Keratinocyte (primary cell): ENCODE data around the gene SETBP1. TPM values are rescaled to one million over a fixed set of nuclear protein-coding genes. Genes with fewer than 3 reads are reported as not detected.

Experiments
- DNase-seq: peaks from one replicate; pipeline ENCODE4 v3.0.0-alpha.2; 2011; ENCODE audit warnings: low read depth, missing footprints, low spot score
- FAIRE-seq: peaks from 2 replicates; lab custom pipeline; 2011; peaks lifted over from hg19 to GRCh38; lab: Jason Lieb, UNC
- H2AFZ ChIP-seq: 2 replicates; pipeline ENCODE4 v1.6.0; 2012; ENCODE audit warnings: low read length, control low read depth, inconsistent platforms; ENCODE audit not compliant: control insufficient read depth
- H3K27ac ChIP-seq: 2 replicates; pipeline ENCODE4 v1.5.1; 2011; ENCODE audit warnings: low read length; ENCODE audit not compliant: control insufficient read depth, insufficient read depth
- H3K27me3 ChIP-seq: 3 replicates; pipeline ENCODE4 v1.6.0; 2011; ENCODE audit warnings: low read length; ENCODE audit not compliant: control insufficient read depth, insufficient read depth; ENCODE audit errors: extremely low read depth
- H3K36me3 ChIP-seq, 2 experiments: 2 replicates in 1 of 2; 3 replicates in 1 of 2; pipeline ENCODE4 v1.5.1; 2011; ENCODE audit warnings: low read length in 2 of 2, mild to moderate bottlenecking in 1 of 2; ENCODE audit not compliant: control insufficient read depth in 2 of 2, insufficient read depth in 2 of 2; ENCODE audit errors: extremely low read depth in 1 of 2
- H3K4me1 ChIP-seq: 3 replicates; pipeline ENCODE4 v1.5.1; 2011; ENCODE audit warnings: low read length; ENCODE audit not compliant: control insufficient read depth, insufficient read depth; ENCODE audit errors: extremely low read depth
- H3K4me2 ChIP-seq: 3 replicates; pipeline ENCODE4 v1.6.0; 2011; ENCODE audit warnings: low read depth, low read length; ENCODE audit not compliant: control insufficient read depth, insufficient read depth; ENCODE audit errors: extremely low read depth
- H3K4me3 ChIP-seq, 3 experiments: fragments of 200-600 bp in 1 of 3; sonication (generic) in 1 of 3; 2 replicates in 2 of 3; 3 replicates in 1 of 3; pipeline ENCODE4 v1.5.1; 2011 to 2016; ENCODE audit warnings: low read length in 3 of 3, mild to moderate bottlenecking in 3 of 3, control low read depth in 2 of 3, inconsistent platforms in 1 of 3, low read depth in 1 of 3, mixed read lengths in 1 of 3, mixed run types in 1 of 3, moderate library complexity in 1 of 3; ENCODE audit not compliant: control insufficient read depth in 2 of 3, insufficient read depth in 2 of 3; ENCODE audit errors: extremely low read depth in 1 of 3
- H3K79me2 ChIP-seq: 2 replicates; pipeline ENCODE4 v1.6.0; 2012; ENCODE audit warnings: low read length; ENCODE audit not compliant: control insufficient read depth, insufficient read depth
- H3K9ac ChIP-seq: 3 replicates; pipeline ENCODE4 v1.6.0; 2011; ENCODE audit warnings: low read length; ENCODE audit not compliant: control insufficient read depth, insufficient read depth; ENCODE audit errors: extremely low read depth
- H3K9me1 ChIP-seq: 3 replicates; pipeline ENCODE4 v1.6.0; 2011; ENCODE audit warnings: low read length; ENCODE audit not compliant: control insufficient read depth, insufficient read depth; ENCODE audit errors: extremely low read depth
- H3K9me3 ChIP-seq: 2 replicates; pipeline ENCODE4 v1.5.1; 2012; ENCODE audit warnings: low read depth, low read length; ENCODE audit not compliant: control insufficient read depth
- H4K20me1 ChIP-seq: 3 replicates; pipeline ENCODE4 v1.6.0; 2011; ENCODE audit warnings: low read length; ENCODE audit not compliant: control insufficient read depth, insufficient read depth; ENCODE audit errors: extremely low read depth
- EZH2 ChIP-seq: IDR thresholded peaks from one replicate; pipeline ENCODE4 v1.6.1; 2012; ENCODE audit warnings: inconsistent platforms, mild to moderate bottlenecking, low read length, moderate library complexity
- dilution Hi-C: fragments of 300-500 bp; cut with MboI; formaldehyde crosslinking; loops from one replicate; pipeline ENCODE4 v1.7.0; 2020; ENCODE audit warnings: low sequenced_read_pairs; ENCODE audit not compliant: extremely low pct_ligation_motif_present
- polyA plus RNA-seq, 5 experiments: library from polyadenylated mRNA; depleted of rRNA in 3 of 5; stranded (reverse) in 3 of 5; stranded (forward) in 1 of 5; unstranded in 1 of 5; fragments of >200 nt; gene quantifications; 1 replicate in 1 of 5; 2 replicates in 3 of 5; 3 replicates in 1 of 5; pipeline versions ENCODE4 v1.2.1 to v1.2.3, GENCODE V29; 2011 to 2012; ENCODE audit warnings: missing spikeins in 2 of 5, low read depth in 1 of 5, low replicate concordance in 1 of 5
- TF ChIP-seq, protein P1 (sequence below), 3 experiments: IDR thresholded peaks in 1 of 3; conservative IDR thresholded peaks in 1 of 3; optimal IDR thresholded peaks in 1 of 3; 2 replicates in 2 of 3; 3 replicates in 1 of 3; pipeline versions ENCODE3 to v1.5.1; 2011; ENCODE audit warnings: low read length in 3 of 3, mild to moderate bottlenecking in 3 of 3, moderate library complexity in 2 of 3, control low read depth in 1 of 3, inconsistent platforms in 1 of 3; ENCODE audit not compliant: insufficient read depth in 2 of 3; ENCODE audit errors: extremely low read depth in 1 of 3

SETBP1 gene
- polyA plus RNA-seq, 1 donor (not counting 4 experiments of a cell fraction or from before 2014, with no cell fraction given), result 3.3 TPM

DNA sequence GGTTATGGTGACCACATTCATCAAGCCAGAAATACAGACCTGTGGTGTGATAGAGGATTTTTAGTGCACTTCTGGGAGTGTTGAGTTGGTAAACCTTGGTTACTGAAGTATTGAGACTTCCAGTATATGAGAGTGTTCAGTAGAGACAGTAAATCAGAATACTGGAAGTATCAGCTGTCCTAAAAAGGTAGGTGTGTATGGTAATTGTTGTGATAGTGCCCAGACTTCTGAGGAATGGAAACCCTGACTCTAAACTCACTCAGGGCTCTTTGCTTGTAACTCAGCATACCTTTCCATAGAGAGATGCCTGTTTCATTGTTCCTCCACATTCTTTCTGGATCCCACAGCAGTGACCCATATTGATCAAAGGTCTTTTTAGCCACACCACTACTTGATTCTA lies 217.1 kb downstream of the SETBP1 start:
- TF ChIP-seq, protein P1, sequence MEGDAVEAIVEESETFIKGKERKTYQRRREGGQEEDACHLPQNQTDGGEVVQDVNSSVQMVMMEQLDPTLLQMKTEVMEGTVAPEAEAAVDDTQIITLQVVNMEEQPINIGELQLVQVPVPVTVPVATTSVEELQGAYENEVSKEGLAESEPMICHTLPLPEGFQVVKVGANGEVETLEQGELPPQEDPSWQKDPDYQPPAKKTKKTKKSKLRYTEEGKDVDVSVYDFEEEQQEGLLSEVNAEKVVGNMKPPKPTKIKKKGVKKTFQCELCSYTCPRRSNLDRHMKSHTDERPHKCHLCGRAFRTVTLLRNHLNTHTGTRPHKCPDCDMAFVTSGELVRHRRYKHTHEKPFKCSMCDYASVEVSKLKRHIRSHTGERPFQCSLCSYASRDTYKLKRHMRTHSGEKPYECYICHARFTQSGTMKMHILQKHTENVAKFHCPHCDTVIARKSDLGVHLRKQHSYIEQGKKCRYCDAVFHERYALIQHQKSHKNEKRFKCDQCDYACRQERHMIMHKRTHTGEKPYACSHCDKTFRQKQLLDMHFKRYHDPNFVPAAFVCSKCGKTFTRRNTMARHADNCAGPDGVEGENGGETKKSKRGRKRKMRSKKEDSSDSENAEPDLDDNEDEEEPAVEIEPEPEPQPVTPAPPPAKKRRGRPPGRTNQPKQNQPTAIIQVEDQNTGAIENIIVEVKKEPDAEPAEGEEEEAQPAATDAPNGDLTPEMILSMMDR (optimal IDR thresholded peaks at IDR 0.05 in 1 of 3, IDR thresholded peaks at IDR 0.05 in 1 of 3, conservative IDR thresholded peaks at IDR 0.05 in 1 of 3; ENCODE audit: extremely low read depth in 1 of 3, insufficient read depth in 2 of 3, low read length in 3 of 3), result no peak
- Histone ChIP-seq H3K4me3 (no peak overlapping the region), H2AFZ (no peak overlapping the region), H3K27ac (no peak overlapping the region), H4K20me1 (no peaks in the 10 kb centered on the region), H3K36me3 (no peaks in the 10 kb centered on the region), H3K4me1 (peaks cover 20% of the 10 kb centered on the region), H3K27me3 (no peaks in the 10 kb centered on the region), H3K9me3 (no peaks in the 10 kb centered on the region), H3K9me1 (no peaks in the 10 kb centered on the region), H3K79me2 (no peaks in the 10 kb centered on the region), H3K4me2 (no peak overlapping the region), H3K9ac (no peak overlapping the region)
- DNase-seq, result no peak
- dilution Hi-C loops, result no loop called here
- FAIRE-seq, result no peak

DNA sequence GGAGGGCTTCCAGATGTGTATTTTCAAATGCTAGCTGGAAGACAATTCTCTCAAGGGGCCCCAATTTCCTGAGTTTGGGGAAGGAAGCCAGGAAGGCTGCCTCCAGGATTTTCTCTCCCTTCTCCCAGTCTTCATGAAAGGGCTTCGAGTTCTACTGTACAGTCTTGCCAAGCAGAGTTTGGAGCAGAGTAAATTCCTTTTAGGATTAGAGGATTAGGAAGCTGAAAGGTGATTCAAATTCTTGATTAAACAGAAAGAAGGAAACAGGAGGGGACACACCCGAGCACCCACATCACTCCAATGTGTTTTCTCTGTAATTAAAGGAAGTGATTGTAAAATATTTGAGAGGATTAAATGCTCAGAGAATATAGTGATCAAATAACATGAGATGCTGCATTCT lies 217.8 kb downstream of the SETBP1 start:
- Histone ChIP-seq H3K36me3 (no peaks in the 10 kb centered on the region), H3K9ac (no peak overlapping the region), H3K27me3 (no peaks in the 10 kb centered on the region), H3K79me2 (no peaks in the 10 kb centered on the region), H3K4me2 (no peak overlapping the region), H3K4me3 (no peak overlapping the region), H3K9me1 (no peaks in the 10 kb centered on the region), H4K20me1 (no peaks in the 10 kb centered on the region), H3K27ac (no peak overlapping the region), H3K4me1 (peaks cover 20% of the 10 kb centered on the region), H3K9me3 (no peaks in the 10 kb centered on the region), H2AFZ (no peak overlapping the region)
- no peak for DNase-seq
- dilution Hi-C loops, result no loop called here
- FAIRE-seq, result no peak
- TF ChIP-seq, protein P1 (optimal IDR thresholded peaks at IDR 0.05 in 1 of 3, IDR thresholded peaks at IDR 0.05 in 1 of 3, conservative IDR thresholded peaks at IDR 0.05 in 1 of 3; ENCODE audit: extremely low read depth in 1 of 3, insufficient read depth in 2 of 3, low read length in 3 of 3), result no peak
- TF ChIP-seq EZH2, result no peak
